Tibial nerve (tissue), 4 donors: ENCODE data around the gene CSNK2B. TPM values are rescaled to one million over a fixed set of nuclear protein-coding genes. Genes with fewer than 3 reads are reported as not detected.

Experiments
- DNase-seq, 2 donors: peaks; one replicate each; pipeline ENCODE4 v3.0.0-alpha.2; 2019; ENCODE audit warnings: low spot score in 2 of 2
- H3K27ac ChIP-seq, 4 donors: fragments of 200-600 bp; sonication (generic) in 3 of 4; one replicate each; pipeline ENCODE4 v1.5.1; 2017 to 2019; ENCODE audit warnings: mild to moderate bottlenecking in 1 of 4
- H3K27me3 ChIP-seq, 2 donors: fragments of 200-600 bp; sonication (generic) in 1 of 2; one replicate each; pipeline versions ENCODE4 v1.5.1 to v1.6.0; 2017 to 2019
- H3K36me3 ChIP-seq, 3 donors: fragments of 200-600 bp; sonication (generic); one replicate each; pipeline ENCODE4 v1.5.1; 2018 to 2019
- H3K4me1 ChIP-seq, 4 donors: fragments of 200-600 bp; sonication (generic) in 3 of 4; one replicate each; pipeline ENCODE4 v1.5.1; 2017 to 2019
- H3K4me3 ChIP-seq, 4 donors: fragments of 200-600 bp; sonication (generic) in 3 of 4; one replicate each; pipeline ENCODE4 v1.5.1; 2017 to 2019; ENCODE audit warnings: mild to moderate bottlenecking in 1 of 4, moderate library complexity in 1 of 4
- H3K9me3 ChIP-seq, 4 donors: fragments of 200-600 bp; sonication (generic) in 3 of 4; one replicate each; pipeline ENCODE4 v1.5.1; 2017 to 2019
- EP300 ChIP-seq, 2 donors: sonication (generic); formaldehyde crosslinking; IDR thresholded peaks; one replicate each; pipeline ENCODE4 v1.6.1; 2017; ENCODE audit warnings: antibody characterized with exemption in 2 of 2, mild to moderate bottlenecking in 1 of 2
- POLR2A ChIP-seq, 2 donors: fragments of 450-650 bp; IDR thresholded peaks; one replicate each; pipeline ENCODE4 v1.6.1; 2017; ENCODE audit warnings: antibody characterized with exemption in 2 of 2, mild to moderate bottlenecking in 2 of 2, moderate library complexity in 2 of 2
- WGBS, 2 donors: methylation state at CpG; one replicate each; pipeline ENCODE4 v1.1.5; 2018; 5-methylcytosine and 5-hydroxymethylcytosine counted together
- total RNA-seq, 4 donors: library from RNA; depleted of rRNA; stranded (reverse); fragments of >200 nt; gene quantifications; one replicate each; pipeline ENCODE4 v1.1.0, GENCODE V29; 2016
- TF ChIP-seq, protein P1 (sequence below), 5 experiments: fragments of 200-600 bp in 3 of 5; fragments of 450-650 bp in 2 of 5; sonication (generic) in 3 of 5; IDR thresholded peaks; one replicate each; pipeline ENCODE4 v1.5.1; 2016 to 2019; ENCODE audit warnings: antibody characterized with exemption in 5 of 5, mild to moderate bottlenecking in 3 of 5, moderate library complexity in 2 of 5

The CSNK2B gene
- total RNA-seq, 4 donors from 2014 or later: 183 to 207 (median 188) TPM

DNA sequence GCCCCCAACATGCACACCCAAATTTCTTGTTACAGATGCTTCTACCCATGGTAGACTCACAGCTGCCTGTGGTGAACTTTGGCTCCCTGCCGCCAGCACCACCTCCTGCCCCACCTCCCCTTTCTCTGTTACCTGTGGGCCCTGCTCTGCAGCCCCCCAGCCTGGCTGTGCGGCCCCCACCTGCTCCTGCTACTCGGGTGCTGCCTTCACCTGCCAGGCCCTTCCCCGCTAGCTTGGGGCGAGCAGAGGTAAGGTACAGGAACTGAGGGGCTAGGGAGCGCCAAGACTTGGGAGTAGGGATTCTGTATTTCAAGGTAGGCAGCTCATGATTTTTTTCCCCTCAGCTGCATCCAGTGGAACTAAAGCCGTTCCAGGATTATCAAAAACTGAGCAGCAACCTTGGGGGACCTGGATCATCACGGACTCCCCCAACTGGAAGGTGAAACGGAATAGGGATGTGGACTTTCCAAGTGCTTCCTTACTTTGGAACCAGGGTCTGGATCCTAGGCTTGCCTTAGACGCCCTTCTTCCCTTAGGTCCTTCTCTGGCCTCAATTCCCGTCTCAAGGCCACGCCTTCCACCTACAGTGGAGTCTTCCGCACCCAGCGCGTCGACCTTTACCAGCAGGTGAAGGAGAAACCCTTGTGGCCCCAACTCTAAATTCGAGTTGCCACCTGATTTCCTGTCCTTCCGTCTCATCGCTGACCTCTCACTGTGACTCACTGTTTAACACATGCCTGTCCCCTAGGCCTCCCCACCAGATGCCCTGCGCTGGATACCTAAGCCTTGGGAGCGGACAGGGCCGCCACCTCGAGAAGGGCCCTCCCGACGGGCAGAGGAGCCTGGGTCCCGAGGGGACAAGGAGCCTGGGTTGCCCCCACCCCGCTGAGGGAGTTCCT is 28.9 kb upstream of the CSNK2B start:
- H3K9me3 ChIP-seq: no peaks in the 10 kb centered on the region
- H3K4me3 ChIP-seq: no peak overlapping the region
- no peak for TF ChIP-seq POLR2A (IDR thresholded peaks at IDR 0.05)
- DNase-seq: no peak
- H3K27ac ChIP-seq: no peak overlapping the region
- H3K27me3 ChIP-seq: no peaks in the 10 kb centered on the region
- H3K36me3 ChIP-seq: peaks cover 6 to 100% (median 61%) of the 10 kb centered on the region in 3 donors
- peaks cover 0 to 18% (median 0%) of the 10 kb centered on the region in 4 donors for H3K4me1 ChIP-seq
- 74 to 76% methylated on average over 26 to 27 of the region's 27 CpGs for WGBS, 2 donors

DNA sequence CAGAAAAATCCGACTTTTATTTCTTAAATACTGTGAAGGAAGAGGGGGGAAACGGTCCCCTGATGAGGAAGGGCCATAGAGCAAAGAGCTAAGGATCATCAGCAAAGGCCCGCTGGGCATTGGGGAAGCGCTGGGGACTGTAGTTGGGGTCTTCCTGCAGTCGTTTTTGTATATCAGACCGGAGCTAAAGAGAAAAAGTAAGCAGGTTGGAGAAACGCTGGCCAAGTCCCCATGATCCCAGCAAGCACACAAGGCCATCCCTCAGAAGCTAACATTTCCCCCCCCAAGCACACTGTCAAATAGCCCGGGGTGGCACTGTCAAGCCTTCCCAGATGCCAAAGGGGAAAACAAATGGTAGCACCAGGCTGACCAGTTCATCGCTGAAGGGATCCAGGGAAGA is 26.8 kb upstream of the CSNK2B start:
- no peak overlapping the region for H3K27ac ChIP-seq
- no peaks in the 10 kb centered on the region for H3K9me3 ChIP-seq
- TF ChIP-seq POLR2A (IDR thresholded peaks at IDR 0.05) (no peak), EP300 (IDR thresholded peaks at IDR 0.05) (no peak)
- TF ChIP-seq, protein P1, sequence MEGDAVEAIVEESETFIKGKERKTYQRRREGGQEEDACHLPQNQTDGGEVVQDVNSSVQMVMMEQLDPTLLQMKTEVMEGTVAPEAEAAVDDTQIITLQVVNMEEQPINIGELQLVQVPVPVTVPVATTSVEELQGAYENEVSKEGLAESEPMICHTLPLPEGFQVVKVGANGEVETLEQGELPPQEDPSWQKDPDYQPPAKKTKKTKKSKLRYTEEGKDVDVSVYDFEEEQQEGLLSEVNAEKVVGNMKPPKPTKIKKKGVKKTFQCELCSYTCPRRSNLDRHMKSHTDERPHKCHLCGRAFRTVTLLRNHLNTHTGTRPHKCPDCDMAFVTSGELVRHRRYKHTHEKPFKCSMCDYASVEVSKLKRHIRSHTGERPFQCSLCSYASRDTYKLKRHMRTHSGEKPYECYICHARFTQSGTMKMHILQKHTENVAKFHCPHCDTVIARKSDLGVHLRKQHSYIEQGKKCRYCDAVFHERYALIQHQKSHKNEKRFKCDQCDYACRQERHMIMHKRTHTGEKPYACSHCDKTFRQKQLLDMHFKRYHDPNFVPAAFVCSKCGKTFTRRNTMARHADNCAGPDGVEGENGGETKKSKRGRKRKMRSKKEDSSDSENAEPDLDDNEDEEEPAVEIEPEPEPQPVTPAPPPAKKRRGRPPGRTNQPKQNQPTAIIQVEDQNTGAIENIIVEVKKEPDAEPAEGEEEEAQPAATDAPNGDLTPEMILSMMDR (IDR thresholded peaks at IDR 0.05): no peak
- H3K36me3 ChIP-seq: peaks cover 8 to 99% (median 69%) of the 10 kb centered on the region in 3 donors
- no peaks in the 10 kb centered on the region for H3K4me1 ChIP-seq
- no peaks in the 10 kb centered on the region for H3K27me3 ChIP-seq
- no peak overlapping the region for H3K4me3 ChIP-seq
- 73 to 84% methylated on average over 9 of the region's 9 CpGs for WGBS, 2 donors
- no peak for DNase-seq

DNA sequence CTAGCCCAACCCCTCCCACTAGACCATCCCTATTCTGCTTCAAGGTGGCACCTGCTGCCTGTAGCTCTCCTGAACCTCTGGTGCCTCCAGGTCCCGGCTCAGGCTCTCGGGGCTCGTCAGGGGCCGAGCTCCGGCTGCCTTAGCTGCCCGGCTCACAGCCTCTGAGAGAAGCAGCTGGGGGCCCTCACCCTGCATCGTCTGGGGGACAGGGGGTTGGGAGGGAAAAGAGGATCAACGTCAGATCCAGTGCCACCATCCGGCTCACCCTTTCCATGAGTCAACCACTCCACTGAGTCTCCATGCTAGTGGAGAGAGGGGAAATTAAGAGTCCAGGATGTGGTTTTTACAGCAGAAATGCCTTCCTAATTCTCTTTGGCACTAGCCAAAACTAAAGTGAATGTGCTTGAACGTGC is 26.4 kb upstream of the CSNK2B start:
- no peak overlapping the region for H3K27ac ChIP-seq

DNA sequence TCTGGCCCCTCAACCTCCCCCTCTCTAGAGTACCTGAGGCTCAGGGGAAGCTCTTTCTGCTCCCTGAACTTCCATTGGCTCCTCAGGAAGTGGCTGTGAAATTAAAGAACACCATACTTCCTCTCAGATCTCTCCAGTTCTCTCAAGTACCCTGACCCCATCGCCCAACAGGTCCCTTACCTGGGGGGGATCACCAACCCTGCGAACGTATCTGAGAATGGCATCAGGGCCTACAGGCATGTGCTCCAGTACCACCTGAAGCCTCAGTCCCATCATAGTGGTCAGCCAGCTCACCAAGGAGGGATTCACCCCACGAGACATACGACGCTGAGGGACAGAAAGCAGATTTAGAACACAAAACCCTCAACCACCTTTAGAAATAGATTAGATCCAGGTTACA is 25.3 kb upstream of the CSNK2B start:
- WGBS, 2 donors: 93 to 94% methylated on average over 6 of the region's 6 CpGs
- DNase-seq: no peak
- Histone ChIP-seq H3K27ac (no peak overlapping the region), H3K4me1 (no peaks in the 10 kb centered on the region), H3K4me3 (no peak overlapping the region), H3K36me3 (peaks cover 10 to 99% (median 60%) of the 10 kb centered on the region in 3 donors), H3K9me3 (no peaks in the 10 kb centered on the region), H3K27me3 (no peaks in the 10 kb centered on the region)
- TF ChIP-seq EP300 (IDR thresholded peaks at IDR 0.05) (no peak), POLR2A (IDR thresholded peaks at IDR 0.05) (no peak)
- TF ChIP-seq, protein P1 (IDR thresholded peaks at IDR 0.05): no peak

More for the DNA sequence above, 26.4 kb upstream of the CSNK2B start:
- no peaks in the 10 kb centered on the region for H3K9me3 ChIP-seq
- H3K27me3 ChIP-seq: no peaks in the 10 kb centered on the region
- no peaks in the 10 kb centered on the region for H3K4me1 ChIP-seq
- 65 to 73% methylated on average over 8 to 10 of the region's 10 CpGs for WGBS, 2 donors
- DNase-seq: no peak
- peaks cover 8 to 99% (median 66%) of the 10 kb centered on the region in 3 donors for H3K36me3 ChIP-seq
- H3K4me3 ChIP-seq: no peak overlapping the region
- TF ChIP-seq EP300 (IDR thresholded peaks at IDR 0.05) (no peak), POLR2A (IDR thresholded peaks at IDR 0.05) (no peak)
- TF ChIP-seq, protein P1 (IDR thresholded peaks at IDR 0.05): no peak

GRCh38 chr6:31641370-31641769 is 24.5 kb upstream of the CSNK2B start:
- H3K27me3 ChIP-seq: no peaks in the 10 kb centered on the region
- no peak overlapping the region for H3K27ac ChIP-seq
- peaks cover 10 to 99% (median 56%) of the 10 kb centered on the region in 3 donors for H3K36me3 ChIP-seq
- H3K4me1 ChIP-seq: no peaks in the 10 kb centered on the region
- TF ChIP-seq, protein P1 (IDR thresholded peaks at IDR 0.05): no peak
- TF ChIP-seq POLR2A (IDR thresholded peaks at IDR 0.05) (no peak), EP300 (IDR thresholded peaks at IDR 0.05) (no peak)
- DNase-seq: no peak
- no peak overlapping the region for H3K4me3 ChIP-seq
- 88 to 93% methylated on average over 4 of the region's 4 CpGs for WGBS, 2 donors
- no peaks in the 10 kb centered on the region for H3K9me3 ChIP-seq
